ENCODE measurements around the gene PDE1A. TPM values are rescaled to one million over a fixed set of nuclear protein-coding genes. Genes with fewer than 3 reads are reported as not detected.

PDE1A gene
- polyA plus RNA-seq, 1 of the 3 experiments (the other 2 are of a cell fraction), result 0.08 TPM

DNA sequence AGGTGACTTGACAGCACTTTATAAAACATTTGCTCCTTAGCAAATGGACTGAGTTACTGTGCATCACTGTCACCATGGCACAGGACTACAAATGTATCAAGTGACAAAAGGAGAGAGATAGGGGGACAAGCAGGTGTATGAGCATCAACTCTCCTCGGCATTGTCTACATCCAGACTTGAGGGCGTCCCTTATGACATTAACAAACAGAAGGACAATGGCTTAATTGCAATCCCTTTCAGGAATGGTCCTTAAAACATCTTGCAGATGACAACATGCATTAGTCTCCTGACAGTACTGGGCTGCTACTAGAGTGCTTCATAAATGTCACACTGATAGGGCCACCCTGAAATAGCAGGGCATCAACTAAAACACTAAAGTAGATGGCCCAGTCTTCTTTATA lies 198.8 kb downstream of the PDE1A start (continued):
- TF ChIP-seq, protein P1, sequence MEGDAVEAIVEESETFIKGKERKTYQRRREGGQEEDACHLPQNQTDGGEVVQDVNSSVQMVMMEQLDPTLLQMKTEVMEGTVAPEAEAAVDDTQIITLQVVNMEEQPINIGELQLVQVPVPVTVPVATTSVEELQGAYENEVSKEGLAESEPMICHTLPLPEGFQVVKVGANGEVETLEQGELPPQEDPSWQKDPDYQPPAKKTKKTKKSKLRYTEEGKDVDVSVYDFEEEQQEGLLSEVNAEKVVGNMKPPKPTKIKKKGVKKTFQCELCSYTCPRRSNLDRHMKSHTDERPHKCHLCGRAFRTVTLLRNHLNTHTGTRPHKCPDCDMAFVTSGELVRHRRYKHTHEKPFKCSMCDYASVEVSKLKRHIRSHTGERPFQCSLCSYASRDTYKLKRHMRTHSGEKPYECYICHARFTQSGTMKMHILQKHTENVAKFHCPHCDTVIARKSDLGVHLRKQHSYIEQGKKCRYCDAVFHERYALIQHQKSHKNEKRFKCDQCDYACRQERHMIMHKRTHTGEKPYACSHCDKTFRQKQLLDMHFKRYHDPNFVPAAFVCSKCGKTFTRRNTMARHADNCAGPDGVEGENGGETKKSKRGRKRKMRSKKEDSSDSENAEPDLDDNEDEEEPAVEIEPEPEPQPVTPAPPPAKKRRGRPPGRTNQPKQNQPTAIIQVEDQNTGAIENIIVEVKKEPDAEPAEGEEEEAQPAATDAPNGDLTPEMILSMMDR (IDR thresholded peaks at IDR 0.05), result no peak

DNA sequence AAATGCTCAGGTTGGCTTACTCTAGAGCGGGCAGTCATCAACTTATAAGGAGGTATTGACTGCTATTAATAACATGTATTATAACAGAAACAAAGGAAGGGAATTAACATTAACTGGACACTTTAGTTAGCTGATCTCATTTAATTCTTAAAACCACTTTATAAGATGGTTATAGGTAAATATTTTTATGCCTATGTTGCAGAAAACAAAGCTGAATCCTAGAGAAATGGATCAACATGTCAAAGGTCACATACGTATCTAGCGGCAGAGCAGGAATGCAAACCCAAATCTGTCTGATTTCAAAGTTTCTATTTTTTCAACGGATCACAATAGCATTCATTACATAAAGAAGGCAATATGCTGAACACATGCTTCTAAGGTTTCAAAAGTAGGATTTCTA lies 200.0 kb downstream of the PDE1A start:
- H2AFZ ChIP-seq (ENCODE audit: low read depth), result no peak overlapping the region
- WGBS (ENCODE audit: low lambda C conversion rate), result 90% methylated on average over 4 of the region's 4 CpGs
- no peak overlapping the region for H3K4me3 ChIP-seq (ENCODE audit: low read depth in 2 of 2, low read length in 1 of 2)
- no peak for TF ChIP-seq EP300 (IDR thresholded peaks at IDR 0.05; ENCODE audit: borderline replicate concordance in 1 of 2, low read depth in 1 of 2, low read length in 1 of 2)
- no peak for TF ChIP-seq EZH2phosphoT487 (IDR thresholded peaks at IDR 0.05; ENCODE audit: borderline replicate concordance, low read depth)
- no peak for TF ChIP-seq YY1 (IDR thresholded peaks at IDR 0.05; ENCODE audit: low read depth)
- TF ChIP-seq TEAD4 (IDR thresholded peaks at IDR 0.05; ENCODE audit: borderline replicate concordance, insufficient read depth), result no peak
- no peak for TF ChIP-seq CHD2 (IDR thresholded peaks at IDR 0.05; ENCODE audit: low read length, partially characterized antibody)
- H3K79me2 ChIP-seq (ENCODE audit: insufficient read depth), result no peaks in the 10 kb centered on the region
- no peak for DNase-seq
- H3K4me1 ChIP-seq (ENCODE audit: control insufficient read depth in 1 of 2, insufficient read depth in 2 of 2, low read depth in 1 of 2, low read length in 1 of 2), result peaks cover 0 to 29% of the 10 kb centered on the region in 2 experiments; a peak in 2 of 4 replicates
- H3K4me2 ChIP-seq, result no peak overlapping the region
- POLR2A ChIA-PET, result no interaction called here
- H3K9me2 ChIP-seq, result no peaks in the 10 kb centered on the region
- no peaks in the 10 kb centered on the region for H4K20me1 ChIP-seq (ENCODE audit: insufficient read depth)
- peaks cover 21% of the 10 kb centered on the region for H3F3A ChIP-seq (replicated peaks; ENCODE audit: insufficient read depth)
- no peaks in the 10 kb centered on the region for H3K27me3 ChIP-seq (ENCODE audit: insufficient read depth)
- H3K9ac ChIP-seq, result no peak overlapping the region
- CTCF ChIA-PET, result interaction anchor here (1.4 to 1.6 kb wide), 2 partner anchors 14 to 423 kb away, joined by 4 to 6 read pairs; no protein-coding TSS in a partner anchor
- H3K36me3 ChIP-seq (replicated peaks in 1 of 2; ENCODE audit: control insufficient read depth in 1 of 2, insufficient read depth in 2 of 2, low read length in 1 of 2), result no peaks in the 10 kb centered on the region
- no peaks in the 10 kb centered on the region for H3K9me3 ChIP-seq
- H3K27ac ChIP-seq (ENCODE audit: low read depth in 2 of 2, low read length in 1 of 2), result no peak overlapping the region

DNA sequence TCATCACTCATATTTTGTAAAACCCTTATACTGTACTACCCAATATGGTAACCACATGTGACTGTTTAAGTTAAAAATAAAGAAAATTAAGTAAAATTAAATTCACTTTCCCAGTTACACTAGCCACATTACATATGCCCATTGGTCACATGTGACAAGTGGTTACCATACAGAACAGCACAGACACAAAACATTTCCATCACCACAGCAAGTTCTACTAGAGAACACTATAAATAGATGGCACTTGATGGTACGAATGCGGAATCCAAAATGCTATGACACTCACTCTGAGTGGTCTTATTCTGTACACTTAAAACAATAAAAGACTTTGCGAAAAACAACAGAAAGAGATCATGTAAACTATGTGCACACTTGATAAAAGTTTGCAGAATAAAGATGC lies 202.2 kb downstream of the PDE1A start:
- Histone ChIP-seq H3K9me2 (no peaks in the 10 kb centered on the region), H2AFZ (ENCODE audit: low read depth) (no peak overlapping the region), H4K20me1 (ENCODE audit: insufficient read depth) (no peaks in the 10 kb centered on the region), H3F3A (replicated peaks; ENCODE audit: insufficient read depth) (peaks cover 12% of the 10 kb centered on the region), H3K4me1 (ENCODE audit: control insufficient read depth in 1 of 2, insufficient read depth in 2 of 2, low read depth in 1 of 2, low read length in 1 of 2) (peaks cover 0 to 12% of the 10 kb centered on the region in 2 experiments; a peak in 1 of 4 replicates), H3K9me3 (no peaks in the 10 kb centered on the region), H3K27ac (ENCODE audit: low read depth in 2 of 2, low read length in 1 of 2) (no peak overlapping the region), H3K36me3 (replicated peaks in 1 of 2; ENCODE audit: control insufficient read depth in 1 of 2, insufficient read depth in 2 of 2, low read length in 1 of 2) (no peaks in the 10 kb centered on the region), H3K4me3 (ENCODE audit: low read depth in 2 of 2, low read length in 1 of 2) (no peak overlapping the region), H3K9ac (no peak overlapping the region), H3K4me2 (no peak overlapping the region), H3K27me3 (ENCODE audit: insufficient read depth) (no peaks in the 10 kb centered on the region), H3K79me2 (ENCODE audit: insufficient read depth) (no peaks in the 10 kb centered on the region)
- 90% methylated on average over 3 of the region's 3 CpGs for WGBS (ENCODE audit: low lambda C conversion rate)
- ChIA-PET CTCF (no interaction called here), POLR2A (no interaction called here)
- TF ChIP-seq EP300 (IDR thresholded peaks at IDR 0.05; ENCODE audit: borderline replicate concordance in 1 of 2, low read depth in 1 of 2, low read length in 1 of 2) (no peak), TAF1 (IDR thresholded peaks at IDR 0.05; ENCODE audit: borderline replicate concordance, low read depth, low read length) (no peak), NFIC (IDR thresholded peaks at IDR 0.05; ENCODE audit: borderline replicate concordance) (no peak), SIN3A (IDR thresholded peaks at IDR 0.05; ENCODE audit: borderline replicate concordance, low read depth, low read length) (no peak), FOXJ3 (CRISPR knock-in tag; IDR thresholded peaks at IDR 0.05) (no peak)
- no peak for DNase-seq

Data from SK-N-SH (cell line).